Left renal pelvis (tissue), 4 donors: ENCODE results near the gene DNAJB2. TPM values are rescaled to one million over a fixed set of nuclear protein-coding genes. Genes with fewer than 3 reads are reported as not detected.

Experiments
- polyA plus RNA-seq, 4 donors: library from polyadenylated mRNA; unstranded; fragments of 120-200 nt; gene quantifications; one replicate each; pipeline ENCODE4 v1.2.1, GENCODE V29; 2013; ENCODE audit not compliant: insufficient read length in 4 of 4

The DNAJB2 gene
- polyA plus RNA-seq, 4 donors = 52.1 to 80.6 (median 72.7) TPM

Other genes with a start within 250 kb of the DNAJB2 start
- under 1 TPM; 0.20 to 0.43 (median 0.27) TPM for gene CFAP65, start 237.8 kb upstream of the DNAJB2 start, polyA plus RNA-seq
- 1 to 10 TPM in 2 of 4 donors, under 1 TPM in 2; 0.12 to 2.5 (median 1.2) TPM for gene IHH, start 218.4 kb upstream of the DNAJB2 start, polyA plus RNA-seq
- 10 to 100 TPM; 14.8 to 21.3 (median 18.7) TPM for gene NHEJ1, start 118.6 kb upstream of the DNAJB2 start, polyA plus RNA-seq
- gene SLC23A3, start 109.3 kb upstream of the DNAJB2 start, polyA plus RNA-seq = 10 to 100 TPM in 3 of 4 donors, 1 to 10 TPM in 1; 1.2 to 24.8 (median 16.7) TPM
- 10 to 100 TPM; 39.5 to 69.2 (median 58.8) TPM for gene CNPPD1, start 102.4 kb upstream of the DNAJB2 start, polyA plus RNA-seq
- gene RETREG2, start 101.1 kb upstream of the DNAJB2 start, polyA plus RNA-seq = 100 to 1,000 TPM in 3 of 4 donors, 10 to 100 TPM in 1; 85.1 to 120 (median 111) TPM
- gene ZFAND2B, start 72.6 kb upstream of the DNAJB2 start, polyA plus RNA-seq = 10 to 100 TPM; 25.0 to 49.3 (median 35.7) TPM
- gene ABCB6, start 60.4 kb upstream of the DNAJB2 start, polyA plus RNA-seq = 10 to 100 TPM; 29.5 to 44.5 (median 37.1) TPM
- 10 to 100 TPM; 40.8 to 45.5 (median 44.2) TPM for gene ATG9A, start 49.7 kb upstream of the DNAJB2 start, polyA plus RNA-seq
- gene ANKZF1, start 49.6 kb upstream of the DNAJB2 start, polyA plus RNA-seq = 10 to 100 TPM; 28.0 to 76.6 (median 51.3) TPM
- gene GLB1L, start 33.9 kb upstream of the DNAJB2 start, polyA plus RNA-seq = 10 to 100 TPM; 12.1 to 26.1 (median 21.8) TPM
- gene STK16, start 33.9 kb upstream of the DNAJB2 start, polyA plus RNA-seq = 10 to 100 TPM; 29.0 to 43.3 (median 36.4) TPM
- under 1 TPM in 3 of 4 donors, not detected in 1; 0.46 to 0.69 (median 0.61) TPM for gene TUBA4B, start 26.1 kb upstream of the DNAJB2 start, polyA plus RNA-seq
- 10 to 100 TPM in 3 of 4 donors, 1 to 10 TPM in 1; 3.4 to 53.8 (median 33.6) TPM for gene TUBA4A, start 25.4 kb upstream of the DNAJB2 start, polyA plus RNA-seq
- under 1 TPM; 0.09 to 0.53 (median 0.20) TPM for gene PTPRN, start 30.0 kb downstream of the DNAJB2 start, polyA plus RNA-seq
- not detected for gene RESP18, start 53.4 kb downstream of the DNAJB2 start, polyA plus RNA-seq
- 10 to 100 TPM; 44.7 to 82.9 (median 57.8) TPM for gene DNPEP, start 108.5 kb downstream of the DNAJB2 start, polyA plus RNA-seq
- gene DES, start 139.0 kb downstream of the DNAJB2 start, polyA plus RNA-seq = 10 to 100 TPM in 2 of 4 donors, 1 to 10 TPM in 2; 5.5 to 10.4 (median 8.1) TPM
- gene SPEG, start 155.5 kb downstream of the DNAJB2 start, polyA plus RNA-seq = 10 to 100 TPM in 3 of 4 donors, 1 to 10 TPM in 1; 9.7 to 18.0 (median 12.5) TPM
- 10 to 100 TPM; 29.7 to 43.8 (median 32.7) TPM for gene GMPPA, start 219.5 kb downstream of the DNAJB2 start, polyA plus RNA-seq
- gene ASIC4, start 235.1 kb downstream of the DNAJB2 start, polyA plus RNA-seq = under 1 TPM; 0.06 to 0.37 (median 0.19) TPM